DND-41 (cell line): ENCODE results near the gene ZFHX3.

ENCODE experiments used
- EZH2 ChIP-seq: IDR thresholded peaks from 3 replicates; pipeline ENCODE4 v1.6.1; 2012; ENCODE audit warnings: borderline replicate concordance, low read depth, mild to moderate bottlenecking, moderate library complexity, low read length, inconsistent platforms; ENCODE audit not compliant: severe bottlenecking
- TF ChIP-seq, protein P1 (sequence below): IDR thresholded peaks from 2 replicates; pipeline ENCODE4 v1.5.1; 2012; ENCODE audit warnings: borderline replicate concordance, low read length, moderate library complexity, mild to moderate bottlenecking; ENCODE audit not compliant: poor library complexity, severe bottlenecking; ENCODE audit errors: extremely low read depth

DNA sequence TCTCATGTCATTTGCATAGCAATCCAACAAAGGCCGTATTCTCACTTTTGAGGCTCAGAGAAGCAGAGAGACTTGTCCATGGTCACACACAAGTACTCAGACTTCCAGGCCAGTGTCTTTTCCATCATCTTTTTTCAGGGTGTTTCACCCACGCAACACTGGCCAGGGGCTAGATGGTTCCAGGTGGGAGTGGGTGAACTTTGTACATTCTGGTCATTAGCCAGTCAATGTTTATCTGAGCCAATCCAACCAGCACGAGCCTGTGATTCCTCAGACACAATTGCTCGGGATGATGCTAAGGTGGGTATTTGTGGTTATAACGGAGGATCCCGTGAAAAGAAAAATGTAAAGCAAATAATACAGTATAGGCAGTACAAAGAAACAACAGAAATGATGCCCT is 56.3 kb downstream of the ZFHX3 start:
- TF ChIP-seq EZH2 = no peak
- TF ChIP-seq, protein P1, sequence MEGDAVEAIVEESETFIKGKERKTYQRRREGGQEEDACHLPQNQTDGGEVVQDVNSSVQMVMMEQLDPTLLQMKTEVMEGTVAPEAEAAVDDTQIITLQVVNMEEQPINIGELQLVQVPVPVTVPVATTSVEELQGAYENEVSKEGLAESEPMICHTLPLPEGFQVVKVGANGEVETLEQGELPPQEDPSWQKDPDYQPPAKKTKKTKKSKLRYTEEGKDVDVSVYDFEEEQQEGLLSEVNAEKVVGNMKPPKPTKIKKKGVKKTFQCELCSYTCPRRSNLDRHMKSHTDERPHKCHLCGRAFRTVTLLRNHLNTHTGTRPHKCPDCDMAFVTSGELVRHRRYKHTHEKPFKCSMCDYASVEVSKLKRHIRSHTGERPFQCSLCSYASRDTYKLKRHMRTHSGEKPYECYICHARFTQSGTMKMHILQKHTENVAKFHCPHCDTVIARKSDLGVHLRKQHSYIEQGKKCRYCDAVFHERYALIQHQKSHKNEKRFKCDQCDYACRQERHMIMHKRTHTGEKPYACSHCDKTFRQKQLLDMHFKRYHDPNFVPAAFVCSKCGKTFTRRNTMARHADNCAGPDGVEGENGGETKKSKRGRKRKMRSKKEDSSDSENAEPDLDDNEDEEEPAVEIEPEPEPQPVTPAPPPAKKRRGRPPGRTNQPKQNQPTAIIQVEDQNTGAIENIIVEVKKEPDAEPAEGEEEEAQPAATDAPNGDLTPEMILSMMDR = no peak
